Endometrial microvascular endothelial cells (primary cell): ENCODE measurements around the gene PRSS21. TPM values are rescaled to one million over a fixed set of nuclear protein-coding genes. Genes with fewer than 3 reads are reported as not detected.

Experiments
- in situ Hi-C: cut with HindIII; loops from 2 replicates; pipeline ENCODE4 v1.10.0; 2017; ENCODE audit warnings: low sequenced_read_pairs, low pct_unique_long_range_greater_than_20kb; ENCODE audit errors: inconsistent ontology term
- total RNA-seq: library from RNA; depleted of rRNA; stranded (reverse); fragments of >200 nt; gene quantifications from one replicate; pipeline ENCODE4 v1.2.3, GENCODE V29; 2015; ENCODE audit errors: inconsistent ontology term

Gene PRSS21
- total RNA-seq, 1 donor from 2014 or later, result 1.0 TPM

GRCh38 chr16:2835638-2836493 is 18.8 kb downstream of the PRSS21 start:
- in situ Hi-C loops, result no loop called here

GRCh38 chr16:2836646-2837508 is 19.8 kb downstream of the PRSS21 start:
- in situ Hi-C loops, result no loop called here

GRCh38 chr16:2838928-2839327 is 21.9 kb downstream of the PRSS21 start:
- in situ Hi-C loops, result no loop called here

GRCh38 chr16:2839650-2840450 is 22.8 kb downstream of the PRSS21 start:
- in situ Hi-C loops, result no loop called here

- in situ Hi-C loops, result no loop called here
Observed at GRCh38 chr16:2840914-2841313, 23.9 kb downstream of the PRSS21 start.

- in situ Hi-C loops, result no loop called here
Observed at GRCh38 chr16:2841606-2842339, 24.7 kb downstream of the PRSS21 start.

GRCh38 chr16:2842340-2843000 is 25.4 kb downstream of the PRSS21 start:
- in situ Hi-C loops, result no loop called here

- in situ Hi-C loops, result no loop called here
Observed at GRCh38 chr16:2843526-2843925, 26.5 kb downstream of the PRSS21 start.

GRCh38 chr16:2845116-2845515 is 28.1 kb downstream of the PRSS21 start:
- in situ Hi-C loops, result no loop called here

GRCh38 chr16:2846511-2847310 is 29.7 kb downstream of the PRSS21 start:
- in situ Hi-C loops, result no loop called here

GRCh38 chr16:2848933-2849725 is 32.1 kb downstream of the PRSS21 start:
- in situ Hi-C loops, result no loop called here

- in situ Hi-C loops, result no loop called here
Observed at GRCh38 chr16:2852003-2852730, 35.1 kb downstream of the PRSS21 start.

GRCh38 chr16:2852731-2853507 is 35.9 kb downstream of the PRSS21 start:
- in situ Hi-C loops, result no loop called here

GRCh38 chr16:2853531-2854073 is 36.6 kb downstream of the PRSS21 start:
- in situ Hi-C loops, result no loop called here

- in situ Hi-C loops, result no loop called here
Observed at GRCh38 chr16:2854700-2855309, 37.8 kb downstream of the PRSS21 start.
